ENCODE results near the gene ARFGAP3. TPM values are rescaled to one million over a fixed set of nuclear protein-coding genes. Genes with fewer than 3 reads are reported as not detected.

The ARFGAP3 gene
- polyA plus RNA-seq, 1 of the 3 experiments (the other 2 are of a cell fraction), result 12.6 TPM

DNA sequence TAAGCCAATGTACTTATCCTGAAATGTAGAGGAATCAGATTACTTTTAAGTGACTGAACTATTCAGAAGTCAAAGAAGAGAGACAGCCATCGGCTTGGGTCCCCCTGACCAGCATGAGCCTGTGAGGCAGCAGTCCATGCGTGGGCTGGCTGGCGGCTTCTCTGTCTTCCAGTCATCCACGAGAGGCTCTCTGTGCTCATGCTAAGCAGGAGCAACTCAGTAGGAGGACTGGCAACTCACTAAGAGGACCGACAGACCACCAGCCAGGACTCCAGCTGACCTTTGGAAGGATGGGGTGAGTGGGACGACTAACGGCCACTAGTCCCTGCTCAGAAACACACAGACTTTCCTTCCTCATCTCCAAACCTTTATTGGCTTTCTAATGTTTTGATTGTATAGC, 43.6 kb downstream of the ARFGAP3 start:
- Histone ChIP-seq H3K4me1 (ENCODE audit: control insufficient read depth in 1 of 2, insufficient read depth in 2 of 2, low read depth in 1 of 2, low read length in 1 of 2) (no peaks in the 10 kb centered on the region), H3K4me3 (ENCODE audit: low read depth in 2 of 2, low read length in 1 of 2) (no peak overlapping the region), H3K9me3 (no peaks in the 10 kb centered on the region), H3K9ac (no peak overlapping the region), H3F3A (replicated peaks; ENCODE audit: insufficient read depth) (no peaks in the 10 kb centered on the region), H3K27me3 (ENCODE audit: insufficient read depth) (no peaks in the 10 kb centered on the region), H4K20me1 (ENCODE audit: insufficient read depth) (no peaks in the 10 kb centered on the region), H2AFZ (ENCODE audit: low read depth) (no peak overlapping the region), H3K27ac (ENCODE audit: low read depth in 2 of 2, low read length in 1 of 2) (no peak overlapping the region), H3K4me2 (no peak overlapping the region), H3K9me2 (no peaks in the 10 kb centered on the region), H3K36me3 (replicated peaks in 1 of 2; ENCODE audit: control insufficient read depth in 1 of 2, insufficient read depth in 2 of 2, low read length in 1 of 2) (peaks cover 8 to 14% of the 10 kb centered on the region in 2 experiments), H3K79me2 (ENCODE audit: insufficient read depth) (no peaks in the 10 kb centered on the region)
- TF ChIP-seq MEF2A (IDR thresholded peaks at IDR 0.05; ENCODE audit: borderline replicate concordance, low read depth) (no peak), FOSL2 (IDR thresholded peaks at IDR 0.05; ENCODE audit: borderline replicate concordance, low read depth) (no peak), TCF12 (IDR thresholded peaks at IDR 0.05) (no peak), SIN3A (IDR thresholded peaks at IDR 0.05; ENCODE audit: borderline replicate concordance, low read depth, low read length) (no peak)
- ChIA-PET CTCF (no interaction called here), POLR2A (no interaction called here)
- WGBS (ENCODE audit: low lambda C conversion rate), result 81% methylated on average over 3 of the region's 7 CpGs
- DNase-seq, result no peak

DNA sequence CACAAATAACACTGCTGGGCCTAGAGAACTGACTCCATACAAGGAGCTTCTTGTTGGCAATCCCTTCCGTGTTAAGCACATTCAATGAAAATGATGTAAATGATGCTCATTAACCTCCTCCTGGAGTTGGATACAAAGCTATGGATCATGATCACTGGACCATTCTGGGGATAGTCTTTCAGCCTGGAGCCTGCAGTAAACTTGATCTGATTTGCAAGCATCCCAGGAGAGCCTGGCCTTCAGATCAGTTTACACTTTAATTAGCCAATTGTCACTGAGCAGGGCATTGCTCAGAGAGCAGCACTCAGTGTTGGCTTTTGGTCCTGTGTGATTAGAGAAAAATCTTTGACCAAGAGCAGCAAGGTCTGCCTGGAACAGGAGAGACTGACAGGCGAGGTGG, 45.6 kb downstream of the ARFGAP3 start:
- 90% methylated on average over 2 of the region's 2 CpGs for WGBS (ENCODE audit: low lambda C conversion rate)
- Histone ChIP-seq H3K4me2 (no peak overlapping the region), H3K27me3 (ENCODE audit: insufficient read depth) (no peaks in the 10 kb centered on the region), H4K20me1 (ENCODE audit: insufficient read depth) (no peaks in the 10 kb centered on the region), H3K4me1 (ENCODE audit: control insufficient read depth in 1 of 2, insufficient read depth in 2 of 2, low read depth in 1 of 2, low read length in 1 of 2) (peaks cover 0 to under 1% of the 10 kb centered on the region in 2 experiments; a peak in 1 of 4 replicates), H3K36me3 (replicated peaks in 1 of 2; ENCODE audit: control insufficient read depth in 1 of 2, insufficient read depth in 2 of 2, low read length in 1 of 2) (peaks cover 3 to 13% of the 10 kb centered on the region in 2 experiments), H2AFZ (ENCODE audit: low read depth) (no peak overlapping the region), H3K9me3 (no peaks in the 10 kb centered on the region), H3K9ac (no peak overlapping the region), H3K9me2 (no peaks in the 10 kb centered on the region), H3K79me2 (ENCODE audit: insufficient read depth) (no peaks in the 10 kb centered on the region), H3F3A (replicated peaks; ENCODE audit: insufficient read depth) (no peaks in the 10 kb centered on the region), H3K27ac (ENCODE audit: low read depth in 2 of 2, low read length in 1 of 2) (no peak overlapping the region), H3K4me3 (ENCODE audit: low read depth in 2 of 2, low read length in 1 of 2) (no peak overlapping the region)
- ChIA-PET CTCF (no interaction called here), POLR2A (no interaction called here)
- TF ChIP-seq, protein P1, sequence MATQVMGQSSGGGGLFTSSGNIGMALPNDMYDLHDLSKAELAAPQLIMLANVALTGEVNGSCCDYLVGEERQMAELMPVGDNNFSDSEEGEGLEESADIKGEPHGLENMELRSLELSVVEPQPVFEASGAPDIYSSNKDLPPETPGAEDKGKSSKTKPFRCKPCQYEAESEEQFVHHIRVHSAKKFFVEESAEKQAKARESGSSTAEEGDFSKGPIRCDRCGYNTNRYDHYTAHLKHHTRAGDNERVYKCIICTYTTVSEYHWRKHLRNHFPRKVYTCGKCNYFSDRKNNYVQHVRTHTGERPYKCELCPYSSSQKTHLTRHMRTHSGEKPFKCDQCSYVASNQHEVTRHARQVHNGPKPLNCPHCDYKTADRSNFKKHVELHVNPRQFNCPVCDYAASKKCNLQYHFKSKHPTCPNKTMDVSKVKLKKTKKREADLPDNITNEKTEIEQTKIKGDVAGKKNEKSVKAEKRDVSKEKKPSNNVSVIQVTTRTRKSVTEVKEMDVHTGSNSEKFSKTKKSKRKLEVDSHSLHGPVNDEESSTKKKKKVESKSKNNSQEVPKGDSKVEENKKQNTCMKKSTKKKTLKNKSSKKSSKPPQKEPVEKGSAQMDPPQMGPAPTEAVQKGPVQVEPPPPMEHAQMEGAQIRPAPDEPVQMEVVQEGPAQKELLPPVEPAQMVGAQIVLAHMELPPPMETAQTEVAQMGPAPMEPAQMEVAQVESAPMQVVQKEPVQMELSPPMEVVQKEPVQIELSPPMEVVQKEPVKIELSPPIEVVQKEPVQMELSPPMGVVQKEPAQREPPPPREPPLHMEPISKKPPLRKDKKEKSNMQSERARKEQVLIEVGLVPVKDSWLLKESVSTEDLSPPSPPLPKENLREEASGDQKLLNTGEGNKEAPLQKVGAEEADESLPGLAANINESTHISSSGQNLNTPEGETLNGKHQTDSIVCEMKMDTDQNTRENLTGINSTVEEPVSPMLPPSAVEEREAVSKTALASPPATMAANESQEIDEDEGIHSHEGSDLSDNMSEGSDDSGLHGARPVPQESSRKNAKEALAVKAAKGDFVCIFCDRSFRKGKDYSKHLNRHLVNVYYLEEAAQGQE (IDR thresholded peaks at IDR 0.05; ENCODE audit: low read depth, low read length), result no peak
- no peak for TF ChIP-seq EP300 (IDR thresholded peaks at IDR 0.05; ENCODE audit: borderline replicate concordance in 1 of 2, low read depth in 1 of 2, low read length in 1 of 2)
- no peak for TF ChIP-seq POLR2AphosphoS5 (IDR thresholded peaks at IDR 0.05; ENCODE audit: low read depth, low read length)
- TF ChIP-seq RXRA (IDR thresholded peaks at IDR 0.05; ENCODE audit: borderline replicate concordance, low read depth), result no peak
- TF ChIP-seq EZH2phosphoT487 (IDR thresholded peaks at IDR 0.05; ENCODE audit: borderline replicate concordance, low read depth), result no peak
- TF ChIP-seq NRF1 (IDR thresholded peaks at IDR 0.05; ENCODE audit: low read depth, low read length), result no peak
- DNase-seq, result no peak

Data from SK-N-SH (cell line).